Stimulated activated naive B cell treated with anti-CD40 and anti-IgM and Interleukin-4, amounts not matched to agents 10 μg/mL and 1 μg/mL and 100 μg/mL, for 72 hours (primary cell): ENCODE measurements around the gene SREK1.

Experiments
- ATAC-seq, 2 donors: fragments of 150-1000 bp; cut with Tn5 transposase; replicated peaks; 2 replicates each; pipeline ENCODE4 v1.10.0; 2021; ENCODE audit warnings: moderate library complexity in 1 of 2
- DNase-seq: peaks from one replicate; pipeline ENCODE4 v3.0.0; 2021
- H3K27ac Mint-ChIP-seq: one replicate; pipeline ENCODE4 v1.8.0; 2022; ENCODE audit warnings: mild to moderate bottlenecking, mixed read lengths
- H3K27me3 Mint-ChIP-seq, 2 donors: one replicate each; pipeline ENCODE4 v1.8.0; 2022; ENCODE audit warnings: mixed read lengths in 2 of 2
- H3K36me3 Mint-ChIP-seq, 2 donors: one replicate each; pipeline ENCODE4 v1.8.0; 2022; ENCODE audit warnings: mixed read lengths in 2 of 2, mild to moderate bottlenecking in 1 of 2
- H3K4me1 Mint-ChIP-seq, 2 donors: one replicate each; pipeline ENCODE4 v1.8.0; 2022; ENCODE audit warnings: mixed read lengths in 2 of 2, mild to moderate bottlenecking in 1 of 2
- H3K4me3 Mint-ChIP-seq, 2 donors: one replicate each; pipeline ENCODE4 v1.8.0; 2022; ENCODE audit warnings: mild to moderate bottlenecking in 2 of 2, mixed read lengths in 2 of 2, moderate library complexity in 1 of 2
- H3K9me3 Mint-ChIP-seq, 2 donors: one replicate each; pipeline ENCODE4 v1.8.0; 2022; ENCODE audit warnings: mixed read lengths in 2 of 2, mild to moderate bottlenecking in 1 of 2

The SREK1 gene

GRCh38 chr5:66144834-66145390 lies 812 bp downstream of the SREK1 start:
- Mint-ChIP-seq H3K27ac (peak overlapping the region; percentile 100), H3K4me1 (peaks cover 14 to 20% of the 10 kb centered on the region in 2 donors), H3K36me3 (peaks cover 7 to 16% of the 10 kb centered on the region in 2 donors), H3K27me3 (no peaks in the 10 kb centered on the region), H3K4me3 (peak overlapping the region; percentile 95 to 99), H3K9me3 (no peaks in the 10 kb centered on the region)
- ATAC-seq = peak; percentile 62 to 65
- DNase-seq = no peak

DNA sequence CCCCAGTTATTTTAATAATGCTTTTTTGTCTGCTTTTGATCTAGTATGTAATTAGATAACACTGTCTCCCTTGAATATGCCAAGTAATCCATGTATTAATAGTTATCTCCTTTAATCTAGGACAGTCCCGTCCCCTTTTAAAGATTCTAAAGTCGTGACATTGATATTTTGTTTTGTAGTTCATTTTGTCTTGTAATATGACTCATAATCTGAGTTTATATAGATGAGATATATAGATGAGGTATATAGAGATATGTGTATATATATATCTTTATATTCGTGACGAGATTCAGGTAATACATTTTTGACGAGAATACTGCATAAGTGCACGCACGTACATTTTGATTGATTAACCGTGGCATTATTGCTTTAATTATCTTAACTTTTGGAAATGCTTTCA lies 1.6 kb downstream of the SREK1 start:
- Mint-ChIP-seq H3K27me3 (no peaks in the 10 kb centered on the region), H3K4me1 (peaks cover 21 to 29% of the 10 kb centered on the region in 2 donors), H3K27ac (peak overlapping the region; percentile 100), H3K4me3 (peak overlapping the region; percentile 95 to 99), H3K9me3 (no peaks in the 10 kb centered on the region), H3K36me3 (peaks cover 16 to 24% of the 10 kb centered on the region in 2 donors)
- DNase-seq (no peak), ATAC-seq (no peak)

DNA sequence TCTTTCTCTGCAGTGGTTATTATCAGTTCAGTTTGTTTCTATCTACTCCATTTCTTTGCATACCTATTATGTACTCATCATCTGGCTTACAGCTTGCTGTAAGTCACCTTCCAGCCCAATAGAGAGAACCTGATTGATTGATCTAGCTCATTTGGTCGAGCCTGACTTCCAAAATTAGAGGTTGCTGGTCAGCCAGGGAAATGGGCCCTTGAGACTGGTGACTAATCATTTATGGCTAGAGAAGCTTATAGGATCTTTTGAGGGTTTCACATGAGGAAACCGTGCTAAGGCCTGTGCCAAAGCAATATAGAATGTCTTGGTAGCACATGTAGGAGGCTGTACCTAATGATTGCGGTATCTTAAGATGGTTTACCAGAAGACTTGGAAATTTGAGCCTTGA lies 5.8 kb downstream of the SREK1 start:
- Mint-ChIP-seq H3K27me3 (no peaks in the 10 kb centered on the region), H3K36me3 (peaks cover 15 to 28% of the 10 kb centered on the region in 2 donors), H3K27ac (no peak overlapping the region), H3K4me3 (no peak overlapping the region), H3K9me3 (peaks cover 0 to 1% of the 10 kb centered on the region in 2 donors), H3K4me1 (peaks cover 28 to 42% of the 10 kb centered on the region in 2 donors)
- DNase-seq (no peak), ATAC-seq (no peak)

DNA sequence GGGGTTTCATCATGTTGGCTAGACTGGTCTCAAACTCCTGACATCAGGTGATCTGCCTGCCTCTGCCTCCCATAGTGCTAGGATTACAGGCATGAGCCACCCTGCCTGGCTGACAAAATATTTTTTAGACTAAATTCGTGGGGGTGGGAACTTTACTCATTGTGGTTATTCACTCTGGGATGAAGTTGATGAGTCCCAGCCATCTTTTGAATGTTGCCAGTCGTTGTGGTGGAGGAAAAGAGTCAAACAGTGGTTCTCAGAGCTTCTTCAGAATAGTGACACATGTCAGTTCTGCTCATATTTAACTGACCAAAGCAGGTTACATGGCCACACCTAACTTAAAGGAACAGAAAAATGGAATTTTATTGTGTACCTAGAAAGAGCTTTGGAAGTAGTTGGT lies 6.9 kb downstream of the SREK1 start:
- H3K36me3 Mint-ChIP-seq = peaks cover 13 to 31% of the 10 kb centered on the region in 2 donors
- DNase-seq = no peak
- no peak overlapping the region for H3K27ac Mint-ChIP-seq

DNA sequence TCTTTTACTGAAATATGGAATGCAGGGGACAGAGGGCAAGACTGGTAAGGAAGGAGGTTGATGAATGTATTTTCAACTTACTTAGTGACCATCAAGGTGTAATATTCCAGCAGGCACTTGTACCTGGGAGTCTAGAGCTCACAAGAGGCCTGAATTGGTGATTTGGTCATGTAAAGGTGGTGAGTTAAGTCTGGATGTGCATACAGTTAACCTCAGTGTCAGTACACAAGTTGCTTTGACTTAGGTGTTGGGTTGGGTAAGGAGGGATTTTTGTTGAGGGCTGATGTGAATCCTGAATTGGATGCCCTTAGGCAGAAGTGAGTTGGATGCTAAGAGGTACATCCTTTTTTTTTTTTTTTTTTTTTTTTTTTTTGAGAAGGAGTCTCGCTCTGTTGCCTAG lies 7.4 kb downstream of the SREK1 start:
- no peak for ATAC-seq
- Mint-ChIP-seq H3K9me3 (peaks cover 0 to 1% of the 10 kb centered on the region in 2 donors), H3K27ac (no peak overlapping the region), H3K4me1 (peaks cover 26 to 35% of the 10 kb centered on the region in 2 donors), H3K27me3 (no peaks in the 10 kb centered on the region), H3K4me3 (no peak overlapping the region), H3K36me3 (peaks cover 17 to 35% of the 10 kb centered on the region in 2 donors)
- no peak for DNase-seq

More for the DNA sequence above, 6.9 kb downstream of the SREK1 start:
- Mint-ChIP-seq H3K4me1 (peaks cover 26 to 36% of the 10 kb centered on the region in 2 donors), H3K27me3 (no peaks in the 10 kb centered on the region), H3K9me3 (peaks cover 0 to 1% of the 10 kb centered on the region in 2 donors), H3K4me3 (no peak overlapping the region)
- ATAC-seq = no peak

- DNase-seq = no peak
- Mint-ChIP-seq H3K4me1 (peaks cover 2 to 10% of the 10 kb centered on the region in 2 donors), H3K9me3 (no peaks in the 10 kb centered on the region), H3K27ac (no peak overlapping the region), H3K36me3 (peaks cover 13 to 24% of the 10 kb centered on the region in 2 donors), H3K4me3 (no peak overlapping the region), H3K27me3 (no peaks in the 10 kb centered on the region)
- no peak for ATAC-seq
These were observed 12.9 kb downstream of the SREK1 start for GRCh38 chr5:66157046-66157445.

- peaks cover 0 to 3% of the 10 kb centered on the region in 2 donors for H3K4me1 Mint-ChIP-seq
- no peaks in the 10 kb centered on the region for H3K9me3 Mint-ChIP-seq
- H3K27me3 Mint-ChIP-seq = no peaks in the 10 kb centered on the region
- DNase-seq (no peak), ATAC-seq (no peak)
- H3K36me3 Mint-ChIP-seq = peaks cover 18 to 33% of the 10 kb centered on the region in 2 donors
- no peak overlapping the region for H3K4me3 Mint-ChIP-seq
- no peak overlapping the region for H3K27ac Mint-ChIP-seq
These were observed 17.3 kb downstream of the SREK1 start for GRCh38 chr5:66161356-66161755.

GRCh38 chr5:66164044-66164790 lies 20.1 kb downstream of the SREK1 start:
- DNase-seq (no peak), ATAC-seq (no peak)
- Mint-ChIP-seq H3K4me3 (no peak overlapping the region), H3K36me3 (peaks cover 18 to 25% of the 10 kb centered on the region in 2 donors), H3K4me1 (no peaks in the 10 kb centered on the region), H3K27me3 (no peaks in the 10 kb centered on the region), H3K9me3 (no peaks in the 10 kb centered on the region), H3K27ac (no peak overlapping the region)

DNA sequence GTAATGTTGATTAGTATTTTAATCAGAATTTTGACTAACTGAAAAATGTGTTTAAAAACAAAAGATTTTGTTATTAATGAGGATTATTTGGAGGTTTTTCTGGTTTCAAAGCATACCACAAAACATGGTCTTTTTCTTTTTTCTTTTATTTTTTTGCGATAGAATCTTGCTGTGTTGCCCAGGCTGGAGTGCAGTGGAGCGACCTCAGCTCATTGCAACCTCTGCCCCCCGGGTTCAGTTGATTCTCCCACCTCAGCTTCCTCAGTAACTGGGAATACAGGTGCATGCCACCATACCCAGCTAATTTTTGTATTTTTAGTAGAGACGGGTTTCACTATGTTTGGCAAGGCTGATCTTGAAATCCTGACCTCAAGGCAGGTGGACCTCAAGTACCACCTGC lies 24.1 kb downstream of the SREK1 start:
- Mint-ChIP-seq H3K4me3 (no peak overlapping the region), H3K27me3 (no peaks in the 10 kb centered on the region), H3K27ac (no peak overlapping the region), H3K9me3 (no peaks in the 10 kb centered on the region), H3K4me1 (peaks cover 6 to 7% of the 10 kb centered on the region in 2 donors), H3K36me3 (peaks cover 17 to 31% of the 10 kb centered on the region in 2 donors)
- DNase-seq (no peak), ATAC-seq (no peak)

- DNase-seq (no peak), ATAC-seq (peak; percentile 82 to 94)
- Mint-ChIP-seq H3K27ac (no peak overlapping the region), H3K4me3 (no peak overlapping the region), H3K9me3 (no peaks in the 10 kb centered on the region), H3K4me1 (peaks cover 6 to 7% of the 10 kb centered on the region in 2 donors), H3K36me3 (peaks cover 18 to 32% of the 10 kb centered on the region in 2 donors), H3K27me3 (no peaks in the 10 kb centered on the region)
These were observed 25.4 kb downstream of the SREK1 start for GRCh38 chr5:66169534-66169933.

DNA sequence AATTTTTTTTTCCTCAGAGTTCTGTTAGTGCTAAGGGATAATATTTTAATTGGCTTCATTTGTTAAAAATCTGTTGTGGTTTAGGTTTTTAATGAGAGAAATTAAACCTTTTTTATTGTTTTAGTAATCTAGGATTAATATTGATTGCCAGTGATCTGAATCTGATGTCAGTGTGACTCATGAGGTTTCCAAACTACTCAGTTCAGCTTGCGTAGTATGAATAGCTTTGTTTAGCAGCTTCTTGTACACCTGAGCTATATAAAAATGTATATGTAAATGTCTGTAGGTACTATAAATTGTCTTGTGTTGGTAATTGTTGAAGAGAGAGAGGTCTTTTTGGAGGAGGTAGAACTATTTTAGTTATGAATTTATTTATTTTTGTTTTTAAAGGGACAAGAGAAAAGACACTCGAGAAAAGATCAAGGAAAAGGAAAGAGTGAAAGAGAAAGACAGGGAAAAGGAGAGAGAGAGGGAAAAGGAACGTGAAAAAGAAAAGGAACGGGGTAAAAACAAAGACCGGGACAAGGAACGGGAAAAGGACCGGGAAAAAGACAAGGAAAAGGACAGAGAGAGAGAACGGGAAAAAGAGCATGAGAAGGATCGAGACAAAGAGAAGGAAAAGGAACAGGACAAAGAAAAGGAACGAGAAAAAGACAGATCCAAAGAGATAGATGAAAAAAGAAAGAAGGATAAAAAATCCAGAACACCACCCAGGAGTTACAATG lies 26.3 kb downstream of the SREK1 start:
- H3K4me3 Mint-ChIP-seq = no peak overlapping the region
- DNase-seq = no peak
- H3K4me1 Mint-ChIP-seq = peaks cover 6 to 7% of the 10 kb centered on the region in 2 donors
- no peaks in the 10 kb centered on the region for H3K9me3 Mint-ChIP-seq
- H3K27ac Mint-ChIP-seq = no peak overlapping the region
- H3K36me3 Mint-ChIP-seq = peaks cover 23 to 35% of the 10 kb centered on the region in 2 donors
- no peaks in the 10 kb centered on the region for H3K27me3 Mint-ChIP-seq
- ATAC-seq = no peak

- Mint-ChIP-seq H3K4me1 (peaks cover 6 to 7% of the 10 kb centered on the region in 2 donors), H3K36me3 (peaks cover 28 to 36% of the 10 kb centered on the region in 2 donors), H3K4me3 (no peak overlapping the region), H3K27ac (no peak overlapping the region), H3K27me3 (no peaks in the 10 kb centered on the region), H3K9me3 (no peaks in the 10 kb centered on the region)
- DNase-seq (no peak), ATAC-seq (peak; percentile 65 to 72)
These were observed 27.5 kb downstream of the SREK1 start for GRCh38 chr5:66171349-66172344.

DNA sequence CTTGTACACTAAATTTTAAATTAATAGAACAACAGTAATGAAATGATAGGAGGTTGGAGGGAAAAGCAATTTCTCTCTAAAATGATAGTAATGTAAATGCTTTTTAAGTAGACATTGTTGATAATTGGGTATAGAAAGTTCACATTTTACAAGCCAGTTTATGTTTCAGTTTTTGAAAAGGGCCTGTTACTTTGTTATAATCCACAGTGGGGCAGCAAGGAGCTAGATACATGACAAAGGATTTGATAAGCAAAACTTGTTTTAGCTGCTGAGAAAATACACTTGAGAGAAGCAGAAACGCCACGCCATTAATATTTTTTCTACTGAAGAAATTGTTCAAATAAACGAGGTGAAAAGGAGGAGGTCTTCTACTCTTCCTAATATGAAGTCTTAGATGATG lies 30.2 kb downstream of the SREK1 start:
- Mint-ChIP-seq H3K27me3 (no peaks in the 10 kb centered on the region), H3K9me3 (no peaks in the 10 kb centered on the region), H3K27ac (no peak overlapping the region), H3K4me3 (no peak overlapping the region), H3K4me1 (peaks cover 6 to 7% of the 10 kb centered on the region in 2 donors), H3K36me3 (peaks cover 42 to 51% of the 10 kb centered on the region in 2 donors)
- ATAC-seq = no peak
- DNase-seq = no peak

GRCh38 chr5:66178799-66179198 lies 34.7 kb downstream of the SREK1 start:
- Mint-ChIP-seq H3K27me3 (no peaks in the 10 kb centered on the region), H3K4me1 (peaks cover 0 to 2% of the 10 kb centered on the region in 2 donors), H3K36me3 (peaks cover 35 to 54% of the 10 kb centered on the region in 2 donors), H3K9me3 (no peaks in the 10 kb centered on the region), H3K4me3 (no peak overlapping the region), H3K27ac (no peak overlapping the region)
- DNase-seq (no peak), ATAC-seq (no peak)
